MV-4-11 (cell line): ENCODE measurements around the gene KCNQ1.

Experiments
- DNase-seq: peaks from one replicate; lab custom pipeline; 2025; lab: John Stamatoyannopoulos, UW

Gene KCNQ1

DNA sequence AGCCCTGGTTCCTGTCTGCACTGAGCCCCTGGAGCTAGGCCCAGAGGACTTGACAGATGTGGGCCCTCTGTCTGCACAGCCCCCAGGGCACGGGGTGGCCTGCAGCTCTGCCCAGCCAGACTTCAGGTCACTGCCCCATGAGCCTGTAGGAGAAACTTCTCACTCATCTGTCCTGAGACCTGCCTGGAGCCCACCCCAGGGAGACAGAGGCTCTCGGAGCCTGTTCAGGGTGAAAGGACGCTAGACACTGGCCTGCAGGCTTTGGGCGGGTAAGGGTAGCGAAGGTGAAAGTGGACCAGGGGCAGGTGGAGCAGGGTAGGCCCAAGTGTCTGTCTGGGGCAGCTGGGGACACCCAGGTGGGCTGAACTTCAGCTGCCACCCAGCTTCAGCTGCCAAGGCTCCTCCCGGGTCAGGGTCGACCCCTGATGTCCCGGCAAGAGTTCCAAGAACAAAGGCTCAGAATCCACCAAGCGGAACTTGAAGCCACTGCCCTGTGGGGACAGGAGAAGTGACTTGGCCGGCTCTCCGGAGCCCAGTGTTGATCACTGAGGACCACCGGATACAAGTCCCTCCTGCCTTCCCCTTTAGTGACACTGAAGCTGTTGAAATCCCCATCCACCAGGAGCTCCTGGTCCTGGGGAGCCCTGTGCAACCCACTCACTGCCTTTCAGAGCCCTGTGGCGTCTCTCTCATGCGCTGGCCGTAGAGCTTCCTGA lies 90.3 kb downstream of the KCNQ1 start:
- DNase-seq, result no peak

- DNase-seq, result no peak
Measured at GRCh38 chr11:2535673-2536439, 91.0 kb downstream of the KCNQ1 start.

DNA sequence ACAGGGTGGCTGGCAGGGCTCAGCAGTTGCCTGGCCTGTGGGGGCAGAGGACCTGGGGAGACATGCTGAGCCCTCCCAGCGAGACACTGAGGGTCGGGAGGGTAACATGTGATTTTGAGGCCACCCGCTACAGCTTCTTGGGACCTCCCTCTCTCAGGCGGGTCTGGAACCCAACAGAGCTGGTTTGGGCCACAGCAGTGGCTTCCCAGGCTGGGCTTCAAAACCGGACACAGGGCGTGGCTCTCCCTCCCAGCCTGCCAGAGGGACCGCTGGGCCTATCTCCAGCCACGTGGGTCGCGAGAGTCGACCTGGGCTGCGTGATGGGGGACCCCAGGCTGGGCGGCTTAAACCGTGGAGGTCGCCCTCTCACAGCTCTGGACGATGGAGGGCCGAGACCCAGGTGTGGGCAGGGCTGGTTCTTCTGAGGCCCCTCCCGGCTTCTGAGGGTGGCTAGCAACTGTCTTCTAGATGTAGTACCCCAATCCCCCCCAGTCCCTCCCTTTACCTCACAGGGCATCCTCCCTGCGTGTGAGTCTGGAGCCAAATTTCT lies 91.7 kb downstream of the KCNQ1 start:
- no peak for DNase-seq

- DNase-seq, result no peak
Measured at GRCh38 chr11:2537010-2537705, 92.3 kb downstream of the KCNQ1 start.

DNA sequence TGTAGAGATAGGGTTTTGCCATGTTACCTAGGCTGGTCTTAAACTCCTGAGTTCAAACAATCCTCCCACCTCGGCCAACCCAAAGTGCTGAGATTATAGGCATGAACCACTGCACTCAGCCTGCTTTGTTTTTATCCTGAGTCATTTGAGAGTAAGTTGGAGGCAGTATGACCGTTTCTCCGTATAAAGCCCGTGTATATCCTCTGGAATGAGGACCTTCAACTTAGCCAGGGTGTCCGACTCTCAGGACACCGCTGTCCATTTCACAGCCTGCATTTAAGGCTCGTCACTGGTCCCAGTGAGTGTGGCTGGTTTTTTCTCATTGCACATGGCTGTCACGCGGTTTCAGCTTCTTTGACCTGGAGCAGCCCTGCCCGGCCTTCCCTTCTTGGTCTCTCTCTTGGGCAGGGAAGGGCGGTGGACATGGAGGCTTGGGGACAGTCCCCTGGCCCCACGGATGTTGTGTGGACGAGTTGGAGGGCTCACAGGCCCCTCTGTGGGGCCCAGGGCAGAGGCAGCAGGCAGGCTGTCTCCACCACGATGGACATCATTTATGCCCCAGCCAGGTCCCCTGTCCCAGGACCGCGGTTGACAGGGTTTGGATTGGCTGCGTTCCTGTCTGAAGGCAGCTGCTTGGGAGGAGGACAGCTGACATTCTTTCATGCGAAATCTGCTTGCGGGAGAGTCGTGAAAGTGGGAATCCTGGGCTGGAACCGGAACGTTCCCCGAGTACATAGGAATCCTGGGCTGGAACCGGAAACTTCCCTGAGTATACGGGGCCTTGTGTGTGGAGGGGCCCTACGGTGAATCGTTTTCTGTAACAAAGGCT lies 93.3 kb downstream of the KCNQ1 start:
- DNase-seq, result no peak

GRCh38 chr11:2538951-2539350 lies 94.1 kb downstream of the KCNQ1 start:
- no peak for DNase-seq

DNA sequence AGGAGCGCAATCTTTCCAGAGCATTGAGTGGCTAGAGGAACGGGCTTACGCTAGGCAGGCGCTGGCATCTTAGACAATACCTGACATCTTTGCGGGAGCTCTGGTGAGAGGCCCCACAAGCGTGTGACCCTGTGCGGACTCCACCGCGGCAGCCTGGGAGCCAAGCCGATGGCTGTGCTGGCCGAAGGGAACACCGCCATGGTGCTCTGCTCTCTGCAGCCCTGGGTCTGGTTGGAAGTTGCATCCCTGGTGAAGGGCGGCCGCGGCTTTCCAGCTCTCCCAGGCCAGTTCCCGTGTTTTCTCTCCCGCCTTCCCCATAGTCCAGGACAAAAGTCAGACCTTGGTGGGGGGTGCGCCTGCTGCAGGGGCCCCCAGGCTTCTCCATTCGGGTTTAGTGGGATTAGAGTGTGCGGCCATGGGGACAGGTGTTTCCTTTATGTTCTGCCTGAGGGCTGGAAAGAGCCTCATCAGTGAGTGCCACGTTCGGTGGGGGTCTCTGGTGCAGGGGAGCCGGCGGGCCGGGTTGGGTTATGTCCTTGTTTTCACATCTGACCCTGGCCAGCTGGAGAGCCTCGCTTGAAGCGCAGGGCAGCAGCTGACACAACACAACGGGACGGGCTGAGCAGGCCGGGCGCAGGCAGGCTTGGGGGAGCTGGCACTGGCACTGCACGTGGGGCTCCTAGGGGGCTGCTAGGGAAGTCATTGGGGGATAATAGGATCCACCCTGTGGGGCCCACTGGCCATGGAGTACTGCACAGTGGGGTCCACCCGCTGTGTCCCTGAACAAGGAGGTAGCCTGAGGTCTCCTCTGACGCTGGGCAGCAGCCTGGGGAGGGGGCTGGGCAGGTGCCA lies 94.8 kb downstream of the KCNQ1 start:
- DNase-seq, result no peak

GRCh38 chr11:2540223-2540991 lies 95.6 kb downstream of the KCNQ1 start:
- DNase-seq, result no peak

DNA sequence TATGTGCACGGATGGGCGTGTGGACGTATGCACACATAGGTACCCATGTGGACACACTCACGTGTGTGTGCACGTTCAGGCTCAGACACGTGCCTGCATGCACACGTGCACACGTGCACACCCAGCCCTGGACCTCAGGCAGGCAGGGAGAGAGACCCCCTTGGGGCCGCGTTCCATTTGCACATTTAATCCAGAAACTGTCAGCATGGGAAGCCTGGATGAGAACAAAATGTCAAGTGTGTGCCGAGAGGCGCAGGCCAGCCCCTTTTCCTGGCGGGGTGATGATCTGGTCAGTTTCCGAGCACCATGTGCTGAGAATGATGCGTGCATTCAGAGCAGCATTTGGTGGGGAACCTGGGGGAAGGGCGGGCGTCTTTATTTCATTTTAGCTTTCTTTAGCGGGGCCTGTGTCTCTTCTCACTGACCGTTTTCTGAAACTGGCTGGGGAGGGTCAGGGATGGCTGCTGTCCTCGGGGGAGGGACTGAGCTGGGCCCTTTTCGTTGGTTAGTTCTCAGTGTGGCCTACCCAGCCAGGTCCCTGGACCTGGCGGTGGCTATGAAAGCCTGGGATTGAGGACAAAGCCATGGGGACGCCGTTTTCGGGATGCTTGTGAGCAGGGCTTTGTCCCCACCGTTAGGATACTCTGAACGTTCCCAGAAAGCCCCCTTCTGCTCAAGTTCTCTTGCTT lies 96.3 kb downstream of the KCNQ1 start:
- no peak for DNase-seq

DNA sequence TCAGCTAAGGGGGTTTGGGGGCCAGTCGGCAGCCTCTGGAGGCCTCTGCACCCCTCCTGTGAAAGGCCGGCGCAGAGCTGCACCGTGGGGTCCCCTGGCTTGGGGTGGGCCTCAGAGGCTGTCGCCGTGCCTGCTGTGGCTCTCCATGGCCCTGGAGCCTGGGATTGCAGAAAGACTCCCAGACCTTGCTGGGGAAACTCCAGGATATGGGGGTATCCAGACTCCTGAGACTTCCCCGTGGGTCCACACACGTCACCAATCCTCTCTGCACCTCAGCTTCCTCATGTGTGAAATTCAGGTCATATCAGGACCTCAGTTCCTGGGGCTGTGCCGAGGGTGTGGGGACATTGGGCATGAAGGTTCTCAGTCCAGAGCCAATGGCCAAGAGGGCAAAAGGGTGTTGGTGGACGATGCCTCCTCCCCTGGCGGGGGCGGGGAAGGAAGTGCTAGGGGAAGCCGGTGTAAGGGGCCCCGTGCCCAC lies 97.1 kb downstream of the KCNQ1 start:
- no peak for DNase-seq

- no peak for DNase-seq
Measured at GRCh38 chr11:2542406-2542805, 97.6 kb downstream of the KCNQ1 start.

DNA sequence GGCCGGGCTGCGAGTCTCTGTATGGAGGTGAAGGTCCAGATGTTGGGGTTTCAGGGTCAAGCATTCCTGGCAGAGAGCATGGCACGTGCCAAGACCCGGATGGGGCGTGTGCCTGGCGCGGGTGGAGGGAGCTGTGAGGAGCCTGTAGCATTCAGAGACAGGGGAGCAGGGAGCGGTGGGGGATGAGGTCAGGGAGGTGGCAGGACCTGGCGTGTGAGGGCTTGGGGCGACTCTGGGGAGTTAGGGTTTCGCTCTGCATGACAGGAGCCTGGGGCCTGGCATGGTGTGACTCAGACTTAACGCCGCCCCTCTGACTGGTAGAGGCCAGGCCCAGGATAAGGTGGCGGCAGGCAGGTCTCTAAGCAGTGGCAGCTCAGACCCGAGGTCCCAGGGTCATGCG lies 103.0 kb downstream of the KCNQ1 start:
- no peak for DNase-seq

DNA sequence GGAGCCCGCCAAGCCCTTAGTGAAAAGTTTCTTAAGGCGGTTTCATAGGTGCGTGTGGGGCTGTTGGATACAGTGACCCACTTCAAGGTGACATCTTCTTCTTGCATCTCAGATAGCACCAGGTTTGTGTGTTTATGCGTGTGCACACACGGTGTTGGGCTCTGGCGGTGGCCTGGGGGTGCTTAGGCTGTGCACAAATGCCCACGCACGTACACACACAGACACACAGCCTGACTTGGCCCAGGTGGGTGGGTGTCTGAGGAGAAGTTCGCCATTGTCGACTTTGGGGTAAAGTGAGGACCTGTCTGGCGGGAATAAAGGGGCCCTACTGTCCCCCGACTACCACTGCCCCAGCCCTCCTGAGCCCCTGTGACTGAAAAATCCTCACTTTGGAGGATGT lies 103.8 kb downstream of the KCNQ1 start:
- DNase-seq, result no peak

GRCh38 chr11:2549080-2549479 lies 104.3 kb downstream of the KCNQ1 start:
- no peak for DNase-seq

DNA sequence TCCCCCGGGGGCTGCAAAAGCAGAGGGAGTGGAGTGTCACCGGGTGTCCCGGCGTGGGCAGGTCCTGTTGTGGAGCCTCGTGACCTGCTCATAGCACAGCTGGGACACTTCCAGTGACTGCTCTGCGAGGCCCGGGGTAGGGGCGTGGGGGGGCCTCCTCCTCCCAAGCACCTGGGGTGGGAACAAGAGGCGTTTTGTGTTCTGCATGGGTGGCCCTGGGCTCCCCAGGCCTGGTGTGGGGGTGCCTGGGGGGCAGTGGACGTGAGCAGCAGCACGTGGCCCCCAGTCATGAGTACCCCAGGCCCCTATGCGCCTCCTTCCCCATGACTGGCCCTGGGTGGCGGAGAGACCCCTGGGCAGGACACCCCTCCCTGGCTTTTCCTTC lies 104.7 kb downstream of the KCNQ1 start:
- no peak for DNase-seq

DNA sequence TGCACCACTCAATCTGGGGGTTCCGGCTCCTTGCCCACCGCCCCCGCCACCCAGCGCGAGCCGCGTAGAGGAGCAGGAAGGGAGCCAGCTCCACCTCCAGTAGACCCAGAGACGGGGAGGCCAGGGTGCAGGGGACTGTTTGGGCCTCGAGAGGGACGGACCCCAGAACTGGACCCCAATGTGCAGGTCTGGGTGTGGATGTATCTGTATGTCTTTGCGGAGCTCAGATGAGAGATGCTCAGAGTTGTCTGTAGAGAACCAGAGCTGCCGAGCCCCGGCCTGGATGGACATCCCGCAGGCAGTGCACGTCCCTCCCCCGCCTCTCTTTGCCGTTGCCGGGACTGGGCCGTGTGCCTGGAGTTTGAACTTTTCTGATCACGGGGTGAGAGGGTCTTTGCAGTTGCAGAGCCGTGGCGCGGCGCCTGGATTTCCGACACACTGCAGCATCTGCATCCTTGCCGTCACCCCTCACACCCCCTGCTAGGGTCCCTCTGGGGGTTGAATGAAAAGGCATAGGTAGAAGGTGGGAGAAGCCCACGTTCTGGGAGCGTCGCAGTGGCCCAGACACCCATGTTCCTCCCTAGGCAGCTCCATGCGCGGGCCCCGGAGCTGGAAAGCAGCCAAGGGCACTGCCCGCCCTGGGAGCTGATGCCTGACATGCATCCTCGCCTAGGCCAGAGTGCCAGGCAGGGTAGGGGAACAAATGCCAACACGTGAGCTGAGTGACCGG lies 105.2 kb downstream of the KCNQ1 start:
- DNase-seq, result no peak

- no peak for DNase-seq
Measured at GRCh38 chr11:2550606-2550970, 105.8 kb downstream of the KCNQ1 start.

DNA sequence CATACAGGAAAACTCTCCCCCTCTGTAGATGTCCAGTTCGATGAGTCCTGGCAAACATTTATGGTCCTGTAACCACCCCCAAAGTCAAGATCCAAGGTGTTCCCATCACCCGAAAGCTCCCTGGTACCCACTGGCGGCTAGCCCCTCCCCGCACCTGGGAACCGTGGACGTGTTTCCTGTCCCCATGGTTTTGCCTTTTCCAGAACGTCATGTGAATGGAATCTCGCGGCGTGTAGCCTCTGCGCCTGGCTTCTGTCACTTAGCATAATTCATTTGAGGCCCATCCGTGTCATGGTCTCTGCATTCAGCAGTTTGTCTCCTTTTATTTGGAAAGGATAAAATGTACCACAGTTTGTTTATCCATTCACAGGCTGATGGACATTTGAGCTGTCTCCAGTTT lies 106.3 kb downstream of the KCNQ1 start:
- DNase-seq, result no peak

GRCh38 chr11:2552210-2552609 lies 107.4 kb downstream of the KCNQ1 start:
- DNase-seq, result no peak
